HG02840 (cell line): Measurements from ENCODE around the gene CHST6.
"Not testable (repeated sequence)": the region's sequence is repeated elsewhere in the genome, so short reads cannot be mapped to it uniquely, and the experiment has no call there.

ENCODE experiments used
- ATAC-seq: cut with Tn5 transposase; IDR thresholded peaks from one replicate; pipeline ENCODE4 v1.9.1; 2021; ENCODE audit warnings: mild to moderate bottlenecking, moderate library complexity, moderate number of reproducible peaks; ENCODE audit not compliant: unreplicated experiment, low FRiP score

CHST6 gene

DNA sequence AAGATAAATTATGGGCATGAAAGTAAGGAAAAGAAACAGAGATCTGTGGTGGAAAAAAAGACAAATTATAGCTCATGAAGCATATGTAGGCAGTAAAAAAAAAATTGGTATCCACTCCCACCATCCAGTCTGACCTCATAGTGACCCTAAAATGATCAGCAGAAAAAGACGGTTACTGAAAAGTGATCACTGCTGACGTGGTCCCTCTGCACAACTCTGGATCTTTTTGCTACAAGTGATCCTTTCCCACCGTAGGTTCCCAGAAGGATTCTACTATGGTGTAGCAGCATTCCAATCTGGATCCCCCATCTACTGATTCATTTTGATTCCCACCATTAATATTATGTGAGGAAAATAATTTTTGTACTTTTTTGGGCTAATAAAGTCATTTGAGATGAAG lies 10.9 kb upstream of the CHST6 start:
- ATAC-seq, result no peak

DNA sequence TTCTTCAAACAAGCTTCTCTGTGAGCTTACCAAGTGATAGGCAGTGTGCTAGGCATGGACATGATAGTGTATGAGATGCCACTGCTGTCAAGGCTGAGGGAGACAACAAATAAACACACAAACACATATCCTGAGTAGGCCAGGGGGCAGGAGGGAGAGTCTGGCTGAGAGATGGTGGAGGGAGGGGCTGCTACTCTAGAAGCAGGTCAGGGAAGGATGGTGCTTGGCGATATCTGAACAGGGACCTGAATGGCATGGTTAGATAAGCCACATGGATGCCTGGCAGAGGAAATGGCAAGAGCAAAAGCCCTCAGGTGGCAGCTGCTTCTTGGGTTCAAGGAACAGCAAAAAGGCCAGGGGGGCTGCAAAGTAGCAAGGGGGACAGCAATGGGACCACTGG lies 8.6 kb upstream of the CHST6 start:
- no peak for ATAC-seq

DNA sequence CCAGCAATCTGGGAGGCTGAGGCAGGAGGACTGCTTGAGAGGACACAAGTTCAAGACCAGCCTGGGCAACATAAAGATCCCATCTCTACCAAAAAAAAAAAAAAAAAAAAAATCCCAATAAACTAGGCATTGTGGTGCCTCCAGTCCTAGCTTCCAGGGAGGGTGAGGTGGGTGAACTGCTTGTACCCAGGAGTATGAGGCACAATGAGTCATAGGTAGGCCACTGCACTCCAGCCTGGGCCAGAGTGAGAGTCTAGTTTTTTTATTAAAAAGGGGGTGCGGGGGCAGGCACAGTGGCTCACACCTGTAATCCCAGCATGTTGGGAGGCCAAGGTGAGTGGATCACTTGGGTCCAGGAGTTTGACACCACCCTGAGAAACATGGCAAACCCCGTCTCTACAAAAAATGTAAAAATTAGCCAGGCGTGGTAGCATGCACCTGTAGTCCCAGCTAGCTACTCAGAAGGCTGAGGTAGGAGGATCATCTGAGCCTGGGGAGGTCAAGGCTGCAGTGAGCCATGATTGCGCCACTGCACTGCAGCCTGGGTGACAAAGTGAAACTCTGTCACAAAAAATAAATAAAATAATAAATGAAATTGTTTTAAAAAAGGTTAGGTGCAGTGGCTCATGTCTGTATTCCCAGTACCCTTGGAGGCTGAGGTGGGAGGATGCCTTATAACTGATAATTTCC lies 7.8 kb upstream of the CHST6 start:
- no peak for ATAC-seq

DNA sequence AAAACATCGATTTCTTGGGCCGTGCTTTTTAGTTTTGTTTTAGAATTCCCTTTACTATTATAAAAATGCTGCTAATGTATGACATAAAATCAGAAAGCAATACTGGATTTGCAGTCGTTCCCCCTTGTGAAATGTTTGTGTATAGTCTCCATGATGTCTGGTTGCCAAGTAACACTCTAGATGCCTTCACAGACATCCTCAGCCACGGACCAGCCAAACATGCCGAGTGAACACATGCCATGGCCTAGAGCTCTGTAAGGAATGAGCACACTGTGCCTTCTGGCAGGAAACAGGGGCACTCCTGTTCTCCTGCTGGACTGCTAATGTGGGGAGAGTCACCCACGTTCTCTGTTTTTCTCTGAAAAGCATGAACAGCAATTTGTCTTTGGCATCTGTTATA lies 6.6 kb upstream of the CHST6 start:
- ATAC-seq, result not testable (repeated sequence)

DNA sequence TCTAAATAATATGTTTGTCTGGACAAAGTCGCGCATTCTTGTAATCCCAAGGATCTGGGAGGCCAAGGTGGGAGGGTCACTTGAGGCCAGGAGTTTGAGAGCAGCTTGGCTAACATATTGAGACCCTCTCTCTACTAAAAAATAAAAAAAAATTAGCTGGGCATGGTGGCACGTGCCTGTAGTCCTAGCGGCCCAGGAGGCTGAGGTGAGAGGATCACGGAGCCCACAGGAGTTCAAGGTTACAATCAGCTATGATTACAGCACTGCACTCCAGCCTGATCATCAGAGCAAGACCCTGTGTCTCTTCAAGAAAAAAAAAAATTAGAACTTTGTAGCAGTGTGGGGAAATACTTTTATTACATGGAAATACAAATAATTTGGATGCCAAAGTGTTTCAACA lies 6.1 kb upstream of the CHST6 start:
- ATAC-seq, result no peak

DNA sequence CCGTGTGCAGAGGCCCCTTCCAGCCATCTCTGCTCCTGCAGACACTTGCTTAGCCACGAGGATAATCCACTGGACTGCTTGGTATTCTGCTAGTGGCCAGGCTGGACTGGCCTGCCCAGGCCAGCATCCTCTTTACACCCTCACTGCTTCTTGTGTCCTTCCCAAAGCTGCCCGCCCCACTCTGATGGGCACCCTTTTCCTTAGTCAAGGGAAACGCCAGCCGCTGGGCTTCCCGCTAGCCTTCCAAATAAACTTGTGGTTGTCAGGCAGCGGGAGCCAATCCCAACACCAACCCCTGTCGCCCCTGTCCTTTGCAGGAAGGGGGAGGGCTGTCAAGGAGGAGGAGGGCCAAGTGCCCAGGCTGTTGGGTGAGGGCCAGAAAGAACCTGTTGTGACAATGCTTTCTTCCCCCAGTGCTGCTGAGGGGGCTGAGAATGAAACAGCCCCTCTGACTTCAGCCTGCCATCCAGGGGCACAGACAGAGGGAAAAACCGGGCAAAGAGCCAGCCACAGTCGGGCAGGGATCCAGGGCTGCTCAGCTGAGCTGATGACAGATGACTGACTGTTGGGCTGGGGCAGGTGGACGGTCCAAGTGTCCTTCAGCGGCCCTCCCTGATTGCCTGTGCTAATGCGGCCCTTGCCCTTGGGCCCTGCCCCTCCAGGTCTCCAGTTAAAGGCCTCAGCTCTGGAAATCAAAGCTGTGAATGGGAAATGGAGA lies 3.5 kb upstream of the CHST6 start:
- ATAC-seq, result not testable (repeated sequence)

DNA sequence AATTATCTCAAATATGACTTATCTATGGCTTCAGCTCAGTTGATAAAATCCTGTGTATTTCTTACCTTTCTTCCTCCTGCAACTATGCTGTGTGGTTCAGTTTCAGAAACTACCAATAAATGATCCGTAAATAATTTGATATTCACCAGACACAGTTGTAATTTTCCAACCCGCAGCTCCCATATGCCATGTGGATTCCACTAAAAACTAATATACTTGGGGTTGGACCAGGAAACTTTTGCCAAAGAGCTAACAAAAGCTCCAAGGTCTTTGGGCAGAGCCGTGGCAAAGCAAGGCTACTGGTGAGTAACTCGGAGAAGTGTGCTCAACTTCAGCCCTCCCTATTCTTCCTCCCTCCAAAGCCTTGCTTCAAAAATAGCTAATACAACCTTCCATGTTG lies 2.3 kb upstream of the CHST6 start:
- no peak for ATAC-seq

DNA sequence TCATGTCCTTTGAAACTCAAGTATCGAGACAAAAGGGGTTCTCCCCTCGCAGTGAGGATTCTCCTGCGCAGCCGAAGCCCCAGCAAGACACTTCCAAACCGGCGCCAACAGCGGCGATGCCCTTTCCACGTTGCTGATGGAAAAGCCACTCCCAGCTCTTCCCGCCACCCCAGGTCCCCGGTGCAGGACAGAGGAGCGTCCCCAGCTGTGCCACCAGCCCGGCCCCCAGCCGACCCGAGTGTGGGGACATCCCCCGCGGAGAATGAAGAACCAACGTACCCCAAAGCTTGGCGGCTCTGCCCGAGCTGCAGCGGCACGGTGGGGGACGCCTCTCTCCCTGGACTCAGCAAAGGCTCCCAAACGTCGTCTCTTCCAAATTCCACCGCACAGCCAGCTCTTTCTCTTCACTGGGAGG lies 573 bp downstream of the CHST6 start:
- ATAC-seq, result no peak

DNA sequence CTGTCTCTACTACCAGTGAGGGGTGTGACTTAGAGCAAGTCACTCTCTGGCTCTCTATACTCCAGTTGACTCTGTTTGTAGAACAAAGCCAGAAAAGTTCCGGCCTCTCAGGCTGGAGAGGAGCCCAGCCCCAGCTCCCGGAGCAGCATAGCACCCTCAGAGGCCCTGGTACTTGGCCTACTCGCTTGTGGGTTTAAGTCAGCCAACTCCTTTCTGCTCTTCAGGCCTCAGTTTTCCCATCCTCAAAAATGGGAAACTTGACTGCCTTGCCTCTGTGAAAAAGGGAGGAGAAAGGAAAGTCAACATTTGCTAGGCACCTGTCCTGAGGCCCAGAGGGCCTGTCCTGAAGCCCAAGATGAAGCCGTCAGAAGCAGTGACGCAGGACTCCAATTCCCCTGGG lies 1.1 kb downstream of the CHST6 start:
- ATAC-seq, result no peak

DNA sequence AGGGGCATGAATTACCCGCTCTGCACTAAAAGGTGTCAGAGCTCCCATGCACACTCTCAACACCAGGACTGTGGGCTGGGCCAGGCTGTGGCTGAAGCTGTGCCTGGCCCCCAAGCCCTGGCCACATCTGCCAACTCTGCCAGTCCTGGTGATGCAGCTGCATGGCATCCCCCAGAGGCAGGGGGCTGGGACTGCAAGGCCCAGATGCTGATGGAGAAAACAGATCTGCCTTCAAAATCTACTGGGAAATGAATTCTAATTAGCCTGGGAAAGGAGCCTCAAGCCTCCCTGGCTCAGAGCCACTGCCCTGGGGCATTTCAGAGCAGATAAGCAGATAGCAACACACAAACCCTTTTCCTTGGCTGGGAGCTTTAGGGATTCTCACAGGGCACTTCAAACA lies 3.4 kb downstream of the CHST6 start:
- no peak for ATAC-seq

DNA sequence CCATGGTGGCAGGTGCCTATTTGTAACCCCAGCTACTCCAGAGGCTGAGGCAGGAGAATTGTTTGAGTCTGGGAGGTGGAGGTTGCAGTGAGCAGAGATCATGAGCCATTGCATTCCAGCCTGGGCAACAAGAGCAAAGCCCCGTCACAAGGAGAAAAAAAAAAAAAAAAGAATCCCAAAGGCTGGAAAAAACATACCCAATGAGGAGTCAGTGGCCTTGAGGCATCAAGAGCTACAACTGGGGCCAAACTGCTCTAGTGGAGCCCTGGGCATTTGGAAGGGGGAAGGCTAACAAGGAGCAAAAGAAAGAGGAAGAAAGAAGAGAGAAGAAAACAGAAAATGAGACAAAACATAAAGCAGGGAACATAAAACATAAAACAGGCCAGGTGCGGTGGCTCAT lies 6.9 kb downstream of the CHST6 start:
- ATAC-seq, result no peak

DNA sequence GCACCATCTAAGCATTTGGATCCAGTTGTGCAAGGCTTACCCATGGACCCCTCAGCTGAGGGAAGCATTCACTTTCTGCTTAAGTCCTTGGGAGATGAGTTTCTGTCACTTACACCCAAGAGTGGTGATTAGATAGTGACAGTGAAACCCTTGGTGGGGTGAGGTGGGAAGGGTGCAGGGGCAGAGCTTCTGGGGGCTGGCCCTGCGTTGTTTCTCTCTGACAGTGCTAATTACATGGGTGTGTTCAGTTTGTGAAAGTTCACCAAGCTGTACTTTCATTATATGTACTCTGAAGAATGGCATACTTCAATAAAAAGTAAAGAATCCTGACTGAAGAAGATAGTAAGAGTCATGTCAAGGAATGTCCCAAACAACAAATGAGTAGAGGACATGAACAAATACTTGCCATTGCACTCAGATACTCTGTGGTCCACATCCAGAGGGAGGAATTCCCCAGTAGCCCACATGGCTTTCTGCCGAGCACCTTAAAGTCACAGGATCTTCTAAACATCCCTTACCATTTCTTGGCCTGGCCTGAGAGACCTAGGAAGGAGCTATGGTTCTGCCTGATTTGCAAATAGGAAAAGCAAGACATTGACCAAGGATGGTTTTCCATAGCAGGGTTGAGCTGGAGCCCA lies 8.4 kb downstream of the CHST6 start:
- no peak for ATAC-seq

DNA sequence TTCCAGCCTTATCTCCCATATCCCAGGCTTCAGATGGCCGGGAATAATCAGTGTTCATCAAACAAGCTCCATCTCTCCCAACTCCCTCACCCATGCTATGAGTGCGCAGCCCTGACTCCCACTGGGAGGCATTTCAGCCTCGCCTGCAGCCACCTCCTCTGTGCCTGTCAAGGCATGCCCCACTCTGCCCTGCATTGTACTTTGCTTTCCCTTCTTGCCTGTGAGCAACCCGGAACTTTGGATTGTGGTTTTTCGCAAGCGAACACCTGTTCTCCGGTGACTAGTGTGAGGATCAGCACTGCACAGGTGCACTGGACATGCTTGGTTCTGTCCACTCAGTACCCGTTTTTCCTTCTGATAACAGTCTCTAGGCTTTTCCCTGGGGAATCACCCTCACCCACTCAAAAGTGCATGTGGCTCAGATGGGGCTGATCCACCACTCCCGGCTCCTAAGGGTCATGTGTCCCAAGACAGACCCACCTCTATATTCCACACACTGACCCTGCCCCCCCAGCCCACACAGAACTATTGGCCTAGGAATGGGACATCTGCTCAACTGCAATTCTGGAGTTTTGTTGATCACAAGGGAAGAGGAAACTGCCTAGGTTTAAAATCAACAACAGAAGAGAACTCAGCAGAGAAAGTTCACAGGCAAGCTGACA lies 9.1 kb downstream of the CHST6 start:
- ATAC-seq, result no peak

DNA sequence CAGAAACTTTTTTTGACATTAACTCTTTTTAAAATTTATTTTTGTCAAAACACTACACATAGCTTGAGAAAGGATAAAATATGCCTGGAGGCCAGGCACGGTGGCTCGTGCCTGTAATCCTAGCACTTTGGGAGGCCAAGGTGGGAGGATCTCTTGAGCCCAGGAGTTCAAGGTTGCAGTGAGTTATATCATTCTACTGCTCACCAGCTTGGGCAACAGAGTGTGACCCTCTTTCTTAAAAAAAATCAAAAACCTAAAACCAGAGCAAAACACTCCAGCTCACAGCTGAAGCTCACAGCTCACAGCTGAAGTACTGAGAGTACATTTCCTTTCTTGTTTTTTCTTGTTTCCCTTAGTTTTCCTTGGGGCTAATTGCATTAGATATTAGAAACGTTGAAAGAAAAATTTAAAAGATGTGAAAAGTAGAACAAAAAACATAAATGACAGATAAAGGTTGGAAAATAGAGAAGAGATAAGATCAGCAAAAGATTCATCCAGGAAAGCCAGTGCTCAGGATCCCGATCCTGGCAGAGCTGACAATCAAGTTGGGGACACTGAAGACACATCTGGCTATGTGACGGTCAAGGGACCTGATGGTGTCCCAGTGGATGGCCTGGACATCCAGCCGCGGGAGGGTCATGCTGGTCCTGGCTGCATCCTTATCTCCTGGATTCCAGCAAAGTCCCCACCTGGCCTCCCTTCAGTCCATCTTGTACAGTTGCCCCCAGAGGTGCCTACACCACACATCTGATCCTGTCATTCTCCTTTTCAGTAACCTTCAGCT lies 9.8 kb downstream of the CHST6 start:
- ATAC-seq, result no peak

DNA sequence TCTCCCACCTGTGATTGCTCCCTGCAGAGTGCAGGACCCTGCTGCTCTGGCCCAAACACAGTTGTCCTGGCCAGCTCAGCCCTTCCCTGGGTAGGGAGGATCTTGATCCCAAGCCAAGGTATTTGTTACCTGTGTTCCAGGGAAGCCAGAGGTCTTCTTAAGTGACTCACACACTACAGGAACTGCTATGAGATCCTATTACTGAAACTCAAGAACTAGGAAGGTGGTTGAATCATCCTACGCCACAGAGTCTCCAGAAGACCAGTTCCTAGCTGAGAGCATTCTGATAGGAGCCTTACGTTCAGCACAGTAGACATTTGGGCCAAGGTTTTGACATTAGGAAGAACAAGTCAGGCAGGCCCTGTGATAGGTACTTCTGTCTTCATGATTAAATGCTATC lies 12.0 kb downstream of the CHST6 start:
- no peak for ATAC-seq

DNA sequence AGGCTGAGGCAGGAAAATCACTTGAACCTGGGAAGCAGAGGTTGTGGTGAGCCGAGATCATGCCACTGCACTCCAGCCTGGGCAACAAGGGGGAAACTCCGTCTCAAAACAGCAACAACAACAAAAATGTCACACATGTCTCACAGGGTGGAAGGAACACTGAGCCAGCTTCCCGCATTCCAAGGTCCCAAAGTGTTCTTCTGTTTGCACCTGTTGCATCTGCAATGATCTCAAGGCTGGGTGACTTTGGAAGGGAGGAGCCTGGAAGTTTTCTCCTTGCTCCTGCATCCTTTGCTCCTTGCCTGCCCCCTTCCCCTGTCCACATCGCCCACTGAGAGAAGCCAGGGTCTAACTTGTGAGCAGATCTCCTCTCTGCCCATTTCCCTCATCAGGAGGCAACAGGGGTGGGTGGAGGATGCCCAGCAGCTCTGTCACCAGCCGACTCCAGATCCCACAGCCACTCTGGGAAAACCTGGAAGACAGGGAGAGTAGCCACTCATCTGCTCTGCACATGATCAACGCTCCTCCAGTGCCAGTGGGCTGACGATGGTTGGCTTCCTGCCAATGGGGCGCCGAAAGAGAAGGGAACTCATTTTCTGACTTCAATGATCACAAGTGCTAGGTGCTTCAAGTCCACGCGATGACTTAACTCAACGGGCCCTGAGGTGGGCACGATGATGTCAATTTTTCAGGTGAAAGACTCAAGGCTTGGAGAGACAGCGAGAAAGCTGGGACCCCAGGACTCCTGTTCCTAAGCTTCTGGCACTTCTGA lies 12.6 kb downstream of the CHST6 start:
- no peak for ATAC-seq

DNA sequence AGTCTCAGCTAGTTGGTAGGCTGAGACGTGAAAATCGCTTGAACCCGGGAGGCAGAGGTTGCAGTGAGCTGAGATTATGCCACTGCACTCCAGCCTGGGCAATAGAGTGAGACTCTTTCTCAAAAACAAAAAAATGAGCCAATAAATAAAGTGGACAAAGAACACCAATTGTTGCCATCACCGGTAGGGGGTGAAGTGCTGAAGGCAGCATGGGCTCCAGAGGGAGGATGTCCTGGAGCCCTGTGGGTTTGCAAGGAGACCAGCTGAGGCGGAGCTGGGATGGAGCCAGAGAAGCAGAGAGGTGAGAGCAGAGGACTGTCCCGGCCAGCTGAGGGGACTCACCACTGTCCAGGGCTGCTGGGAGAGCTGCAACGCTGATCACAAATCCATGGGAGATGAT lies 13.8 kb downstream of the CHST6 start:
- no peak for ATAC-seq

DNA sequence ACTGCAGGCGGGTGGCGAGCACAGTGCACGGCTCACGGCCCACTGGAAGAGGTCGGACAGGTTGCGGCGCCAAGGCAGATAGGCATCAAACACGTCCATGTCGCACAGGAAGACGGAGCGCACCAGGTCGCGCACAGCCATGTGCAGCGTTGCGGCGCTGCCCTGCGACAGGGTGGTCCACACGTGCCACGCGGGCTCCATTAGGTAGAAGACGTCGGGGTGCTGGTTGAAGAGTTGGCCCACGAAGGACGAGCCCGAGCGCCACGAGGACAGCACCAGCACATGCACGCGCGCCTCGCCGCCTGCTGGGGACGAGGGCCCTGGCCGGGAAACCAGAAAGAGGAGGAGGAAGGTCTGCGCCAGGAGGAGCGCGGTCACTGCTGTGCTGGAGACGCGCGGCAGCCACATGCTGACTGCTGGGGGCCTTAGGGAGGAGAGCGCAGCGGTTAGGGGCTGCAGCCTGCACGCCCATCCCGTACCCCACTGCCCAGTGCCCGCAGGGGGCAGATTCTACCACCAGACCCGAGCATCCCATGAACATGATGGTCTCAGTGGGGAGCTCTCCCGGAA lies 15.7 kb downstream of the CHST6 start:
- no peak for ATAC-seq

DNA sequence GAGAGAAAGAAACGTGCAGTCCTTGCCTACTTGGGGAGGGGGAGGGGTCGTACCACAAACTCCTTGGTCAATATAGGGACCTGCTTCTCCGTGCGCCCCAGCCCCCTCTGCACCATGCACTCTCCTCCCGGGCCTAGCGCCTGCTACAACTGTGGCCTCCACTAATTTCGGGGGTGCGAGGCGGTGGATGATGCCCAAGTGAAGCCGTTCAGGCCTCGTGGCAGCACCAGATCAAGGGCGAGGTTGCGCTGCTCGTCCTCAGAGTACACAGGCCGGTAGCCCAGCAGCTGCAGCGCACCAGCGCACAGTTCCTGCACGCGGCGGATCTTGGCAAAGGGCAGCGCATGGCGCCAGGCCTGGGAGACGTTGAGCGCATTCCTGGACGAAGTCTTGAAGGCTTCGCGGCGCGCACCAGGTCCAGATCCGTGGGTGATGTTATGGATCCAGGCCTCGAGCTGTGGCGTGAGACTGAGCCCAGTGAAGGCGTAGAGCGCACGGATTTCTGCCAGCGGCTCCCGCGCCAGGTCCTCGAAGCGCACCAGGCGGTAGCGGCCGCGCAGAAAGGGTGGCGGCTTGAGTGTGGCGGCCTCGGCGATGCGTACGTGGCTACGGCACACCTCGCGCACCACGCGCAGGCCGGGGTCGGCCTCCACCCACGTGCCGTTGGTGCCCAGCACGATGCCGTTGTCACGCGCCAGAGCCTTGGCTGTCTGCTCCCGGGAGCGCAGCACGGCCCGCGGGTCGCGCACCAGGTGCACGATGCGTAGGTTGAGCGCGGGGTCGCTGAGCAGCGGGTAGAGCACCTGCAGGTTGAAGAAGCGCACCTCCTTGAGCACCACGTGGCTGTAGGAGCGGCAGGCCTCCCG lies 16.5 kb downstream of the CHST6 start:
- no peak for ATAC-seq
